Stimulated activated CD4-positive, alpha-beta T cell treated with anti-CD3 and anti-CD28 coated beads, Interleukin-12 subunit alpha, Interleukin-12 subunit beta, amount 100 ng/mL, for 4 hours (primary cell): ENCODE data around the gene IL4I1.
A peak's percentile ranks its signal among the peaks of the same experiment; 100 is the strongest.

Experiments
- DNase-seq: peaks from one replicate; pipeline ENCODE4 v3.0.0-alpha.2; 2020

IL4I1 gene

GRCh38 chr19:49877020-49877878 lies 19.4 kb downstream of the IL4I1 start, which contains the start of the genes AKT1S1 and TBC1D17:
AKT1S1 (minus strand) TSS chr19:49877355; CDS start chr19:49873295, 4,060 bp downstream.
TBC1D17 (plus strand) TSS chr19:49877702; CDS start chr19:49877724, 22 bp downstream.
- peak; percentile 95 for DNase-seq

GRCh38 chr19:49876422-49877019 lies 20.2 kb downstream of the IL4I1 start:
- DNase-seq = peak; percentile 96

- peak; percentile 55 for DNase-seq
Observed at GRCh38 chr19:49875857-49876421, 20.7 kb downstream of the IL4I1 start.

- DNase-seq = no peak
Observed at GRCh38 chr19:49875177-49875576, 21.5 kb downstream of the IL4I1 start.

- no peak for DNase-seq
Observed at GRCh38 chr19:49874503-49875157, 22.1 kb downstream of the IL4I1 start.

- no peak for DNase-seq
Observed at GRCh38 chr19:49873834-49874233, 22.9 kb downstream of the IL4I1 start.

GRCh38 chr19:49873129-49873521 lies 23.6 kb downstream of the IL4I1 start:
- no peak for DNase-seq

GRCh38 chr19:49872245-49873128 lies 24.2 kb downstream of the IL4I1 start:
- DNase-seq = no peak

GRCh38 chr19:49871349-49871985 lies 25.2 kb downstream of the IL4I1 start:
- no peak for DNase-seq

GRCh38 chr19:49870309-49870901 lies 26.3 kb downstream of the IL4I1 start:
- DNase-seq = no peak

- peak; percentile 82 for DNase-seq
Observed at GRCh38 chr19:49869484-49870308, 27.0 kb downstream of the IL4I1 start.

GRCh38 chr19:49869009-49869483 lies 27.6 kb downstream of the IL4I1 start:
- DNase-seq = no peak

GRCh38 chr19:49866933-49867782 lies 29.5 kb downstream of the IL4I1 start, which contains the start of gene PNKP:
PNKP (minus strand) TSS chr19:49867576; CDS start chr19:49867204, 372 bp downstream.
- DNase-seq = peak; percentile 94

GRCh38 chr19:49864890-49865289 lies 31.8 kb downstream of the IL4I1 start:
- DNase-seq = no peak

GRCh38 chr19:49863935-49864320 lies 32.8 kb downstream of the IL4I1 start:
- no peak for DNase-seq

GRCh38 chr19:49863254-49863934 lies 33.3 kb downstream of the IL4I1 start:
- no peak for DNase-seq

- no peak for DNase-seq
Observed at GRCh38 chr19:49862391-49863253, 34.1 kb downstream of the IL4I1 start.
